Cardiac muscle cell (in vitro differentiated cells and primary cell): Measurements from ENCODE around the gene PPP4R1. TPM values are rescaled to one million over a fixed set of nuclear protein-coding genes. Genes with fewer than 3 reads are reported as not detected.

ENCODE experiments used
- DNase-seq, 2 donors: peaks; one replicate each; pipeline versions ENCODE4 v3.0.0 to v3.0.0-alpha.2; 2010 to 2017; ENCODE audit warnings: low read depth in 1 of 2, low spot score in 1 of 2
- H3K27ac ChIP-seq: fragments of 200-600 bp; sonication (generic); 2 replicates; pipeline ENCODE4 v1.5.1; 2016
- H3K27me3 ChIP-seq: fragments of 200-600 bp; sonication (generic); 2 replicates; pipeline ENCODE4 v1.6.0; 2016; ENCODE audit warnings: control low read depth
- H3K36me3 ChIP-seq: fragments of 200-600 bp; sonication (generic); 2 replicates; pipeline ENCODE4 v1.5.1; 2016; ENCODE audit warnings: control low read depth
- H3K4me1 ChIP-seq: fragments of 200-600 bp; sonication (generic); 2 replicates; pipeline ENCODE4 v1.8.1; 2017; ENCODE audit warnings: low read depth, mild to moderate bottlenecking, mixed run types
- H3K4me3 ChIP-seq: fragments of 200-600 bp; sonication (generic); 2 replicates; pipeline ENCODE4 v1.5.1; 2016; ENCODE audit warnings: mild to moderate bottlenecking
- H3K9me3 ChIP-seq: fragments of 200-600 bp; sonication (generic); 2 replicates; pipeline ENCODE4 v1.5.1; 2017; ENCODE audit warnings: low read depth, mild to moderate bottlenecking, control low read depth
- polyA plus RNA-seq: library from polyadenylated mRNA; unstranded; fragments of >200 nt; fragmentation: Nextera tagmentation; extraction: Ambion mirVana; gene quantifications from 2 replicates; pipeline ENCODE4 v1.2.1, GENCODE V29; 2016
- total RNA-seq: library from RNA; depleted of rRNA; stranded (reverse); fragments of >200 nt; gene quantifications from 2 replicates; pipeline ENCODE4 v1.2.3, GENCODE V29; 2016
- TF ChIP-seq, protein P1 (sequence below): IDR thresholded peaks from 2 replicates; pipeline ENCODE4 v1.5.1; 2012; ENCODE audit warnings: low read depth, mild to moderate bottlenecking, low read length

Gene PPP4R1
- total and polyA plus RNA-seq, 2 experiments from 2014 or later: 36.5 to 75.1 TPM

- DNase-seq: no peak
- peaks cover 15% of the 10 kb centered on the region for H3K36me3 ChIP-seq
Observed at GRCh38 chr18:9597609-9598008, 16.8 kb downstream of the PPP4R1 start.

GRCh38 chr18:9596843-9597526 is 17.4 kb downstream of the PPP4R1 start:
- no peak overlapping the region for H3K27ac ChIP-seq
- TF ChIP-seq, protein P1, sequence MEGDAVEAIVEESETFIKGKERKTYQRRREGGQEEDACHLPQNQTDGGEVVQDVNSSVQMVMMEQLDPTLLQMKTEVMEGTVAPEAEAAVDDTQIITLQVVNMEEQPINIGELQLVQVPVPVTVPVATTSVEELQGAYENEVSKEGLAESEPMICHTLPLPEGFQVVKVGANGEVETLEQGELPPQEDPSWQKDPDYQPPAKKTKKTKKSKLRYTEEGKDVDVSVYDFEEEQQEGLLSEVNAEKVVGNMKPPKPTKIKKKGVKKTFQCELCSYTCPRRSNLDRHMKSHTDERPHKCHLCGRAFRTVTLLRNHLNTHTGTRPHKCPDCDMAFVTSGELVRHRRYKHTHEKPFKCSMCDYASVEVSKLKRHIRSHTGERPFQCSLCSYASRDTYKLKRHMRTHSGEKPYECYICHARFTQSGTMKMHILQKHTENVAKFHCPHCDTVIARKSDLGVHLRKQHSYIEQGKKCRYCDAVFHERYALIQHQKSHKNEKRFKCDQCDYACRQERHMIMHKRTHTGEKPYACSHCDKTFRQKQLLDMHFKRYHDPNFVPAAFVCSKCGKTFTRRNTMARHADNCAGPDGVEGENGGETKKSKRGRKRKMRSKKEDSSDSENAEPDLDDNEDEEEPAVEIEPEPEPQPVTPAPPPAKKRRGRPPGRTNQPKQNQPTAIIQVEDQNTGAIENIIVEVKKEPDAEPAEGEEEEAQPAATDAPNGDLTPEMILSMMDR: no peak
- H3K4me1 ChIP-seq: peaks cover 13% of the 10 kb centered on the region
- H3K9me3 ChIP-seq: no peaks in the 10 kb centered on the region
- no peak for DNase-seq
- no peaks in the 10 kb centered on the region for H3K27me3 ChIP-seq
- H3K36me3 ChIP-seq: peaks cover 15% of the 10 kb centered on the region
- no peak overlapping the region for H3K4me3 ChIP-seq

More at GRCh38 chr18:9597609-9598008, 16.8 kb downstream of the PPP4R1 start:
- H3K27me3 ChIP-seq: no peaks in the 10 kb centered on the region
- no peaks in the 10 kb centered on the region for H3K9me3 ChIP-seq
- H3K27ac ChIP-seq: no peak overlapping the region
- no peak overlapping the region for H3K4me3 ChIP-seq
- TF ChIP-seq, protein P1: no peak
- H3K4me1 ChIP-seq: peaks cover 13% of the 10 kb centered on the region

DNA sequence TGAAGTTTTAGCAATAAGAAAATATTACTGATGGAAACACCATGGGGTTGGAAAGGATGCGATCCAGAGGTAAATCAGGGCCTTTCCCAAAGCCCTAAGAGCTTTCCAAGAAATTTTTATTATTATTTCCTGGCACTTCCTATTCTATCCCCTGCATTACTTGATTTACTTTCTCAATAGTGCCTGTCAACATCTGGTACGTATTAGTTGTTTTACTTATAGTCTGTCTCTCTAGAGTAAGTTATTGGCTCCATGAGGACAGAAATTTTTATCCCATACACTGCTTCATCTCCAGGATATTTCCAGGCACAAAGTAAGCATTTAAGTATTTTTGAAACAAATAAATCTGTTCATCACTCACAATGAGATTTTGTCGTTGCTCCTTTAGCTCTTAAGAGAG is 18.1 kb downstream of the PPP4R1 start:
- no peak overlapping the region for H3K4me3 ChIP-seq
- H3K4me1 ChIP-seq: peaks cover 13% of the 10 kb centered on the region
- peak in 1 of 2 donors; percentile 13 for DNase-seq
- H3K27ac ChIP-seq: no peak overlapping the region
- no peaks in the 10 kb centered on the region for H3K27me3 ChIP-seq
- H3K9me3 ChIP-seq: no peaks in the 10 kb centered on the region
- peaks cover 15% of the 10 kb centered on the region for H3K36me3 ChIP-seq
- TF ChIP-seq, protein P1: no peak

- H3K4me3 ChIP-seq: no peak overlapping the region
- H3K4me1 ChIP-seq: peaks cover 13% of the 10 kb centered on the region
- TF ChIP-seq, protein P1: no peak
- peak in 1 of 2 donors; percentile 40 for DNase-seq
- H3K27ac ChIP-seq: peak overlapping the region; percentile 37
- H3K36me3 ChIP-seq: peaks cover 20% of the 10 kb centered on the region
- no peaks in the 10 kb centered on the region for H3K9me3 ChIP-seq
- no peaks in the 10 kb centered on the region for H3K27me3 ChIP-seq
Observed at GRCh38 chr18:9594823-9595596, 19.3 kb downstream of the PPP4R1 start.

DNA sequence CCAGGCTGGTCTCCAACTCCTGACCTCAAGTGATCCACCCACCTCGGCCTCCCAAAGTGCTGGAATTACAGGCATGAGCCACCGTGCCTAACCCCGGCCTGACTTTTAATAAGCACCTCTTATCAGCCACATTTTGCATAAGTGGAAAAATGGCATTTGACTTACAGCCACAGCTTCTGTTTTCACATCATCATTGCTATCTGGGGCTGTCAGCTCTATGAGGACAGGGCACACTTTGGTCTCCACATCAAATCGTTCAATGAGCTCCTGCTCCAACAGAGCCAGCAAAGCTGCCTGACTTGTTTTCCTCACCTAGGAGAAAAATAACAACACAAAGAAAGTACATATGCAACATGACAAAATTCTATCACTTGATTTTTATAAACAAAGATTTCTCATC is 26.4 kb downstream of the PPP4R1 start:
- no peaks in the 10 kb centered on the region for H3K4me1 ChIP-seq
- no peak for DNase-seq
- TF ChIP-seq, protein P1: no peak
- no peaks in the 10 kb centered on the region for H3K9me3 ChIP-seq
- no peaks in the 10 kb centered on the region for H3K27me3 ChIP-seq
- peaks cover 45% of the 10 kb centered on the region for H3K36me3 ChIP-seq
- H3K27ac ChIP-seq: no peak overlapping the region
- no peak overlapping the region for H3K4me3 ChIP-seq
